Trophoblast cell (in vitro differentiated cells and primary cell): Measurements from ENCODE around the gene FBXW4.

Experiments used
- DNase-seq, 2 donors: peaks; one replicate each; pipeline ENCODE4 v3.0.0-alpha.2; 2016
- H2AFZ ChIP-seq: 2 replicates; pipeline ENCODE4 v1.6.1; 2013; ENCODE audit warnings: low read length, moderate library complexity, mild to moderate bottlenecking; ENCODE audit not compliant: insufficient read depth, poor library complexity
- H2AK5ac ChIP-seq: 2 replicates; pipeline ENCODE4 v1.6.1; 2013; ENCODE audit warnings: mild to moderate bottlenecking, low read length
- H2BK120ac ChIP-seq: 2 replicates; pipeline ENCODE4 v1.6.1; 2013; ENCODE audit warnings: low read length, mild to moderate bottlenecking, moderate library complexity; ENCODE audit not compliant: insufficient read depth, poor library complexity
- H2BK12ac ChIP-seq: 2 replicates; pipeline ENCODE4 v1.6.1; 2013; ENCODE audit warnings: mild to moderate bottlenecking, low read length, moderate library complexity
- H2BK5ac ChIP-seq: 2 replicates; pipeline ENCODE4 v1.6.1; 2013; ENCODE audit warnings: low read length, low read depth, moderate library complexity, mild to moderate bottlenecking; ENCODE audit not compliant: poor library complexity
- H3K14ac ChIP-seq: 2 replicates; pipeline ENCODE4 v1.6.1; 2013; ENCODE audit warnings: mild to moderate bottlenecking, low read length
- H3K18ac ChIP-seq: 2 replicates; pipeline ENCODE4 v1.6.1; 2013; ENCODE audit warnings: mild to moderate bottlenecking, low read length
- H3K23ac ChIP-seq: 2 replicates; pipeline ENCODE4 v1.6.1; 2013; ENCODE audit warnings: low read length
- H3K27ac ChIP-seq: 2 replicates; pipeline ENCODE4 v1.5.1; 2013; ENCODE audit warnings: low read depth, mild to moderate bottlenecking, inconsistent platforms, low read length, moderate library complexity
- H3K27me3 ChIP-seq: 2 replicates; pipeline ENCODE4 v1.6.1; 2013; ENCODE audit warnings: inconsistent platforms, mild to moderate bottlenecking, low read length, moderate library complexity; ENCODE audit not compliant: insufficient read depth
- H3K36me3 ChIP-seq, 2 experiments: 1 replicate in 1 of 2; 2 replicates in 1 of 2; pipeline ENCODE4 v1.6.1; 2013; ENCODE audit warnings: low read length in 2 of 2, mild to moderate bottlenecking in 2 of 2, moderate library complexity in 1 of 2; ENCODE audit not compliant: insufficient read depth in 2 of 2, control insufficient read depth in 1 of 2
- H3K4ac ChIP-seq: 2 replicates; pipeline ENCODE4 v1.6.1; 2013; ENCODE audit warnings: low read depth, mild to moderate bottlenecking, low read length, moderate library complexity
- H3K4me1 ChIP-seq, 2 experiments: 1 replicate in 1 of 2; 2 replicates in 1 of 2; pipeline ENCODE4 v1.6.1; 2013; ENCODE audit warnings: low read length in 2 of 2, mild to moderate bottlenecking in 2 of 2, moderate library complexity in 1 of 2; ENCODE audit not compliant: insufficient read depth in 2 of 2, control insufficient read depth in 1 of 2
- H3K4me2 ChIP-seq: 2 replicates; pipeline ENCODE4 v1.6.1; 2013; ENCODE audit warnings: inconsistent platforms, mild to moderate bottlenecking, low read length, moderate library complexity
- H3K4me3 ChIP-seq: 2 replicates; pipeline ENCODE4 v1.5.1; 2013; ENCODE audit warnings: mild to moderate bottlenecking, low read depth, low read length, inconsistent platforms
- H3K79me1 ChIP-seq: one replicate; pipeline ENCODE4 v1.6.1; 2013; ENCODE audit warnings: low read length
- H3K79me2 ChIP-seq: 2 replicates; pipeline ENCODE4 v1.6.1; 2013; ENCODE audit warnings: low read length, mild to moderate bottlenecking; ENCODE audit not compliant: control insufficient read depth, insufficient read depth, poor library complexity
- H3K9ac ChIP-seq: 2 replicates; pipeline ENCODE4 v1.6.1; 2013; ENCODE audit warnings: mild to moderate bottlenecking, low read length
- H3K9me3 ChIP-seq: 2 replicates; pipeline ENCODE4 v1.6.1; 2013; ENCODE audit warnings: low read depth, mild to moderate bottlenecking, control low read depth, inconsistent platforms, low read length; ENCODE audit not compliant: insufficient read depth
- H4K12ac ChIP-seq: 2 replicates; pipeline ENCODE4 v1.6.1; 2013; ENCODE audit warnings: low read depth, mild to moderate bottlenecking, low read length, moderate library complexity
- H4K8ac ChIP-seq: 2 replicates; pipeline ENCODE4 v1.6.1; 2013; ENCODE audit warnings: low read depth, mild to moderate bottlenecking, low read length, moderate library complexity
- H4K91ac ChIP-seq: one replicate; pipeline ENCODE4 v1.6.1; 2013; ENCODE audit warnings: low read depth, mild to moderate bottlenecking, low read length, moderate library complexity
- WGBS: extraction: QIAGEN DNeasy Blood & Tissue Kit; methylation state at CpG from one replicate; pipeline ENCODE4 v1.1.7; 2013; ENCODE audit warnings: missing lambda C conversion rate; ENCODE audit not compliant: insufficient read length, insufficient coverage; ENCODE audit errors: extremely low coverage; 5-methylcytosine and 5-hydroxymethylcytosine counted together

Gene FBXW4

GRCh38 chr10:101578803-101579515, 116.0 kb downstream of the FBXW4 start:
- Histone ChIP-seq H3K27me3 (no peaks in the 10 kb centered on the region), H2BK5ac (no peak overlapping the region), H3K79me1 (no peaks in the 10 kb centered on the region), H4K12ac (no peak overlapping the region), H2AK5ac (no peak overlapping the region), H3K23ac (no peak overlapping the region), H3K9me3 (no peaks in the 10 kb centered on the region), H3K36me3 (peaks cover 29 to 30% of the 10 kb centered on the region in 2 experiments), H3K4me2 (no peak overlapping the region), H3K79me2 (no peaks in the 10 kb centered on the region), H3K9ac (no peak overlapping the region), H4K8ac (no peak overlapping the region), H3K14ac (no peak overlapping the region), H3K4me3 (no peak overlapping the region), H2BK120ac (no peak overlapping the region), H4K91ac (no peak overlapping the region), H2AFZ (no peak overlapping the region), H3K4me1 (no peaks in the 10 kb centered on the region), H3K4ac (no peak overlapping the region), H3K18ac (no peak overlapping the region), H2BK12ac (no peak overlapping the region), H3K27ac (no peak overlapping the region)
- no peak for DNase-seq
- no CpG with 5 or more reads among the region's 13 CpGs for WGBS

- Histone ChIP-seq H3K4ac (no peak overlapping the region), H3K36me3 (peaks cover 25 to 30% of the 10 kb centered on the region in 2 experiments), H3K4me1 (no peaks in the 10 kb centered on the region), H4K12ac (no peak overlapping the region), H4K91ac (no peak overlapping the region), H3K14ac (no peak overlapping the region), H2BK120ac (no peak overlapping the region), H4K8ac (no peak overlapping the region), H2AK5ac (no peak overlapping the region), H3K18ac (no peak overlapping the region), H3K79me2 (no peaks in the 10 kb centered on the region), H2AFZ (no peak overlapping the region), H3K9ac (no peak overlapping the region), H3K4me3 (no peak overlapping the region), H3K27ac (no peak overlapping the region), H3K23ac (no peak overlapping the region), H3K9me3 (no peaks in the 10 kb centered on the region), H3K27me3 (no peaks in the 10 kb centered on the region), H3K4me2 (no peak overlapping the region), H3K79me1 (no peaks in the 10 kb centered on the region), H2BK12ac (no peak overlapping the region), H2BK5ac (no peak overlapping the region)
- no peak for DNase-seq
- WGBS = no CpG with 5 or more reads among the region's 5 CpGs
Observed at GRCh38 chr10:101578192-101578591, 116.8 kb downstream of the FBXW4 start.

- Histone ChIP-seq H2BK12ac (no peak overlapping the region), H3K23ac (no peak overlapping the region), H2AFZ (no peak overlapping the region), H4K12ac (no peak overlapping the region), H3K79me2 (no peaks in the 10 kb centered on the region), H2BK5ac (no peak overlapping the region), H3K79me1 (no peaks in the 10 kb centered on the region), H4K91ac (no peak overlapping the region), H3K14ac (no peak overlapping the region), H2BK120ac (no peak overlapping the region), H3K9me3 (peaks cover 4% of the 10 kb centered on the region), H3K9ac (no peak overlapping the region), H3K36me3 (peaks cover 21 to 23% of the 10 kb centered on the region in 2 experiments), H3K4me2 (no peak overlapping the region), H3K4me3 (no peak overlapping the region), H3K4ac (no peak overlapping the region), H3K27ac (no peak overlapping the region), H4K8ac (no peak overlapping the region), H3K4me1 (no peaks in the 10 kb centered on the region), H3K27me3 (no peaks in the 10 kb centered on the region), H2AK5ac (no peak overlapping the region), H3K18ac (no peak overlapping the region)
- DNase-seq = no peak
- no CpG with 5 or more reads among the region's 7 CpGs for WGBS
Observed at GRCh38 chr10:101577121-101577871, 117.7 kb downstream of the FBXW4 start.

- Histone ChIP-seq H3K9ac (no peak overlapping the region), H3K14ac (no peak overlapping the region), H3K4me3 (no peak overlapping the region), H3K79me2 (no peaks in the 10 kb centered on the region), H3K18ac (no peak overlapping the region), H2BK12ac (no peak overlapping the region), H3K79me1 (no peaks in the 10 kb centered on the region), H3K36me3 (peaks cover 21% of the 10 kb centered on the region in 2 experiments), H3K4me2 (no peak overlapping the region), H3K23ac (no peak overlapping the region), H2AK5ac (no peak overlapping the region), H3K27me3 (no peaks in the 10 kb centered on the region), H3K4me1 (no peaks in the 10 kb centered on the region), H3K9me3 (peaks cover 4% of the 10 kb centered on the region), H2BK5ac (no peak overlapping the region), H2BK120ac (no peak overlapping the region), H3K27ac (no peak overlapping the region), H4K8ac (no peak overlapping the region), H4K12ac (no peak overlapping the region), H2AFZ (no peak overlapping the region), H4K91ac (no peak overlapping the region), H3K4ac (no peak overlapping the region)
- no CpG with 5 or more reads among the region's 7 CpGs for WGBS
- DNase-seq = peak in 1 of 2 donors; percentile 23
Observed at GRCh38 chr10:101576211-101576863, 118.6 kb downstream of the FBXW4 start.
